H9 (cell line): ENCODE results near the gene GRIK4. TPM values are rescaled to one million over a fixed set of nuclear protein-coding genes. Genes with fewer than 3 reads are reported as not detected.

Experiments
- DNase-seq: peaks from one replicate; pipeline ENCODE4 v3.0.0-alpha.2; 2017
- H2AFZ ChIP-seq: one replicate; pipeline ENCODE4 v1.6.1; 2013; ENCODE audit warnings: mild to moderate bottlenecking, low read length, control low read depth, moderate library complexity
- H2AK5ac ChIP-seq: 2 replicates; pipeline ENCODE4 v1.6.1; 2013; ENCODE audit warnings: low read length, control low read depth, mixed read lengths; ENCODE audit not compliant: insufficient read length
- H2BK120ac ChIP-seq: one replicate; pipeline ENCODE4 v1.6.1; 2013; ENCODE audit warnings: low read depth, mild to moderate bottlenecking, low read length, control low read depth, inconsistent platforms; ENCODE audit not compliant: poor library complexity, severe bottlenecking
- H2BK12ac ChIP-seq: 2 replicates; pipeline ENCODE4 v1.6.1; 2013; ENCODE audit warnings: low read length, control low read depth, mixed read lengths, low read depth; ENCODE audit not compliant: insufficient read length
- H2BK15ac ChIP-seq: 2 replicates; pipeline ENCODE4 v1.6.1; 2013; ENCODE audit warnings: low read depth, low read length, control low read depth
- H2BK20ac ChIP-seq: one replicate; pipeline ENCODE4 v1.6.1; 2013; ENCODE audit warnings: low read depth, mild to moderate bottlenecking, low read length, control low read depth, inconsistent platforms; ENCODE audit not compliant: poor library complexity, severe bottlenecking
- H2BK5ac ChIP-seq: 2 replicates; pipeline ENCODE4 v1.6.1; 2013; ENCODE audit warnings: low read length, control low read depth, mixed read lengths; ENCODE audit not compliant: insufficient read length
- H3K14ac ChIP-seq: 2 replicates; pipeline ENCODE4 v1.6.1; 2013; ENCODE audit warnings: low read length, control low read depth; ENCODE audit not compliant: insufficient read depth
- H3K18ac ChIP-seq: 2 replicates; pipeline ENCODE4 v1.6.1; 2013; ENCODE audit warnings: low read depth, mild to moderate bottlenecking, mixed read lengths, low read length, control low read depth; ENCODE audit not compliant: insufficient read length
- H3K23ac ChIP-seq: 2 replicates; pipeline ENCODE4 v1.6.1; 2013; ENCODE audit warnings: low read length, control low read depth, mixed read lengths, low read depth; ENCODE audit not compliant: insufficient read length
- H3K23me2 ChIP-seq: 2 replicates; pipeline ENCODE4 v1.6.1; 2013; ENCODE audit warnings: low read depth, mild to moderate bottlenecking, mixed read lengths, low read length, control low read depth; ENCODE audit not compliant: insufficient read length, poor library complexity, severe bottlenecking
- H3K27ac ChIP-seq: 2 replicates; pipeline ENCODE4 v1.5.1; 2013; ENCODE audit warnings: low read length, control low read depth, mixed read lengths, low read depth; ENCODE audit not compliant: insufficient read length
- H3K27me3 ChIP-seq: 2 replicates; pipeline ENCODE4 v1.6.1; 2013; ENCODE audit warnings: low read length, control low read depth, inconsistent platforms; ENCODE audit not compliant: insufficient read depth
- H3K4ac ChIP-seq: 2 replicates; pipeline ENCODE4 v1.6.1; 2013; ENCODE audit warnings: low read depth, mild to moderate bottlenecking, control low read depth, inconsistent platforms, low read length, moderate library complexity
- H3K4me1 ChIP-seq: 2 replicates; pipeline ENCODE4 v1.6.1; 2013; ENCODE audit warnings: low read length, control low read depth, inconsistent platforms; ENCODE audit not compliant: insufficient read depth
- H3K4me2 ChIP-seq: 2 replicates; pipeline ENCODE4 v1.6.1; 2013; ENCODE audit warnings: low read length, control low read depth, mixed read lengths; ENCODE audit not compliant: insufficient read length, insufficient read depth
- H3K56ac ChIP-seq: 2 replicates; pipeline ENCODE4 v1.6.1; 2013; ENCODE audit warnings: low read depth, mild to moderate bottlenecking, mixed read lengths, low read length, control low read depth; ENCODE audit not compliant: insufficient read length
- H3K79me1 ChIP-seq: 2 replicates; pipeline ENCODE4 v1.6.1; 2013; ENCODE audit warnings: low read depth, mild to moderate bottlenecking, moderate library complexity, low read length, control low read depth, inconsistent platforms; ENCODE audit not compliant: insufficient read depth, poor library complexity, severe bottlenecking
- H3K79me2 ChIP-seq: 2 replicates; pipeline ENCODE4 v1.6.1; 2013; ENCODE audit warnings: low read length, control low read depth, inconsistent platforms; ENCODE audit not compliant: insufficient read depth
- H3K9ac ChIP-seq: 2 replicates; pipeline ENCODE4 v1.6.1; 2013; ENCODE audit warnings: low read length, control low read depth, mixed read lengths; ENCODE audit not compliant: insufficient read length; ENCODE audit errors: extremely low read depth
- H3K9me3 ChIP-seq: one replicate; pipeline ENCODE4 v1.6.1; 2013; ENCODE audit warnings: low read depth, low read length, inconsistent platforms; ENCODE audit not compliant: control insufficient read depth
- H3T11ph ChIP-seq: one replicate; pipeline ENCODE4 v1.6.1; 2013; ENCODE audit warnings: mild to moderate bottlenecking, low read length, control low read depth, inconsistent platforms
- H4K20me1 ChIP-seq: one replicate; pipeline ENCODE4 v1.6.1; 2013; ENCODE audit not compliant: control insufficient read depth, insufficient read length, insufficient read depth
- H4K5ac ChIP-seq: 2 replicates; pipeline ENCODE4 v1.6.1; 2013; ENCODE audit warnings: low read depth, mild to moderate bottlenecking, mixed read lengths, low read length, control low read depth; ENCODE audit not compliant: insufficient read length
- H4K8ac ChIP-seq: replicated peaks from 2 replicates; pipeline ENCODE4 v1.6.1; 2013; ENCODE audit warnings: low read length, control low read depth, mixed read lengths, low read depth; ENCODE audit not compliant: insufficient read length
- H4K91ac ChIP-seq: 2 replicates; pipeline ENCODE4 v1.6.1; 2013; ENCODE audit warnings: low read depth, mild to moderate bottlenecking, moderate library complexity, mixed read lengths, low read length, control low read depth; ENCODE audit not compliant: insufficient read length
- H3K27ac Mint-ChIP-seq, 3 experiments: 2 replicates in 2 of 3; 3 replicates in 1 of 3; pipeline ENCODE4 v1.8.0; 2020 to 2021; ENCODE audit warnings: mixed read lengths in 3 of 3, mild to moderate bottlenecking in 1 of 3, moderate library complexity in 1 of 3
- H3K27me3 Mint-ChIP-seq: 2 replicates; pipeline ENCODE4 v1.8.0; 2021; ENCODE audit warnings: low read depth, mild to moderate bottlenecking, moderate library complexity, mixed read lengths
- H3K36me3 Mint-ChIP-seq, 3 experiments: 2 replicates in 2 of 3; 3 replicates in 1 of 3; pipeline ENCODE4 v1.8.0; 2020 to 2021; ENCODE audit warnings: low read depth in 3 of 3, mixed read lengths in 3 of 3; ENCODE audit not compliant: insufficient read depth in 1 of 3
- H3K4me1 Mint-ChIP-seq, 2 experiments: 2 replicates each; pipeline ENCODE4 v1.8.0; 2020; ENCODE audit warnings: mixed read lengths in 2 of 2
- H3K4me3 Mint-ChIP-seq, 2 experiments: 2 replicates in 1 of 2; 3 replicates in 1 of 2; pipeline ENCODE4 v1.8.0; 2020 to 2021; ENCODE audit warnings: mild to moderate bottlenecking in 2 of 2, mixed read lengths in 2 of 2, moderate library complexity in 1 of 2
- H3K9me3 Mint-ChIP-seq, 2 experiments: 2 replicates in 1 of 2; 3 replicates in 1 of 2; pipeline ENCODE4 v1.8.0; 2020; ENCODE audit warnings: mild to moderate bottlenecking in 2 of 2, mixed read lengths in 2 of 2, moderate library complexity in 1 of 2
- WGBS: extraction: QIAGEN DNeasy Blood & Tissue Kit; methylation state at CpG from one replicate; pipeline ENCODE4 v1.1.7; 2013; ENCODE audit warnings: missing lambda C conversion rate, low lambda C conversion rate, mixed read lengths; ENCODE audit not compliant: insufficient read length; ENCODE audit errors: extremely low coverage; 5-methylcytosine and 5-hydroxymethylcytosine counted together
- total RNA-seq: library from RNA; stranded (reverse); gene quantifications from 2 replicates; pipeline ENCODE4 v1.2.1, GENCODE V29; 2021
- TF ChIP-seq, protein P1 (sequence below): fragments of 200-600 bp; sonication (generic); conservative IDR thresholded peaks from 3 replicates; pipeline ENCODE4 v1.8.0; 2021; ENCODE audit warnings: antibody characterized with exemption, mild to moderate bottlenecking

GRIK4 gene
- total RNA-seq, 1 experiment from 2014 or later = 2.3 TPM

- peak overlapping the region in 1 of 3 experiments; percentile 91; a peak in 1 of 7 replicates for H3K27ac Mint-ChIP-seq
- no peaks in the 10 kb centered on the region; the same call in 1 of the 2 replicates for H3K79me2 ChIP-seq
- H3K14ac ChIP-seq = no peak overlapping the region
- H2BK120ac ChIP-seq = no peak overlapping the region
- no peaks in the 10 kb centered on the region for H3K36me3 Mint-ChIP-seq
- H3K9ac ChIP-seq = no peak overlapping the region
- H3K9me3 Mint-ChIP-seq = no peaks in the 10 kb centered on the region; a peak in 1 of 5 replicates
- H3K23me2 ChIP-seq = no peaks in the 10 kb centered on the region
- H4K8ac ChIP-seq = no peak overlapping the region
- no peaks in the 10 kb centered on the region for H3K9me3 ChIP-seq
- H3K79me1 ChIP-seq = no peaks in the 10 kb centered on the region
- no peak overlapping the region for H3K27ac ChIP-seq
- DNase-seq = peak; percentile 90
- no peak overlapping the region for H2AFZ ChIP-seq
- H3K4me3 Mint-ChIP-seq = peak overlapping the region in 1 of 2 experiments; percentile 35; a peak in 1 of 5 replicates
- no peak overlapping the region for H2BK20ac ChIP-seq
- H3K4me1 Mint-ChIP-seq = peaks cover 28 to 34% of the 10 kb centered on the region in 2 experiments
- no CpG with 5 or more reads among the region's 20 CpGs for WGBS
- no peak overlapping the region for H3K23ac ChIP-seq
- H4K91ac ChIP-seq = no peak overlapping the region
- no peak overlapping the region for H3K18ac ChIP-seq
- no peaks in the 10 kb centered on the region for H3K27me3 ChIP-seq
- H2AK5ac ChIP-seq = no peak overlapping the region
- H3K56ac ChIP-seq = no peak overlapping the region
- H3T11ph ChIP-seq = no peak overlapping the region
- TF ChIP-seq, protein P1, sequence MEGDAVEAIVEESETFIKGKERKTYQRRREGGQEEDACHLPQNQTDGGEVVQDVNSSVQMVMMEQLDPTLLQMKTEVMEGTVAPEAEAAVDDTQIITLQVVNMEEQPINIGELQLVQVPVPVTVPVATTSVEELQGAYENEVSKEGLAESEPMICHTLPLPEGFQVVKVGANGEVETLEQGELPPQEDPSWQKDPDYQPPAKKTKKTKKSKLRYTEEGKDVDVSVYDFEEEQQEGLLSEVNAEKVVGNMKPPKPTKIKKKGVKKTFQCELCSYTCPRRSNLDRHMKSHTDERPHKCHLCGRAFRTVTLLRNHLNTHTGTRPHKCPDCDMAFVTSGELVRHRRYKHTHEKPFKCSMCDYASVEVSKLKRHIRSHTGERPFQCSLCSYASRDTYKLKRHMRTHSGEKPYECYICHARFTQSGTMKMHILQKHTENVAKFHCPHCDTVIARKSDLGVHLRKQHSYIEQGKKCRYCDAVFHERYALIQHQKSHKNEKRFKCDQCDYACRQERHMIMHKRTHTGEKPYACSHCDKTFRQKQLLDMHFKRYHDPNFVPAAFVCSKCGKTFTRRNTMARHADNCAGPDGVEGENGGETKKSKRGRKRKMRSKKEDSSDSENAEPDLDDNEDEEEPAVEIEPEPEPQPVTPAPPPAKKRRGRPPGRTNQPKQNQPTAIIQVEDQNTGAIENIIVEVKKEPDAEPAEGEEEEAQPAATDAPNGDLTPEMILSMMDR = peak; percentile 78
- no peaks in the 10 kb centered on the region for H4K20me1 ChIP-seq
- no peak overlapping the region for H4K5ac ChIP-seq
- H3K4me2 ChIP-seq = no peak overlapping the region
- no peak overlapping the region for H2BK5ac ChIP-seq
- H3K4me1 ChIP-seq = peaks cover 12% of the 10 kb centered on the region
- peaks cover 6% of the 10 kb centered on the region for H3K27me3 Mint-ChIP-seq
- no peak overlapping the region for H3K4ac ChIP-seq
- H2BK15ac ChIP-seq = no peak overlapping the region
- no peak overlapping the region for H2BK12ac ChIP-seq
Observed at GRCh38 chr11:120952461-120953434, 441.2 kb downstream of the GRIK4 start.
